GM12873 (cell line): Measurements from ENCODE around the gene AIDA.

Experiments
- TF ChIP-seq, protein P1 (sequence below): IDR thresholded peaks from 2 replicates; pipeline ENCODE4 v1.5.1; 2012; ENCODE audit warnings: low read depth, mild to moderate bottlenecking, moderate library complexity, low read length, control low read depth; ENCODE audit not compliant: insufficient read depth; ENCODE audit errors: missing control alignments

Gene AIDA

DNA sequence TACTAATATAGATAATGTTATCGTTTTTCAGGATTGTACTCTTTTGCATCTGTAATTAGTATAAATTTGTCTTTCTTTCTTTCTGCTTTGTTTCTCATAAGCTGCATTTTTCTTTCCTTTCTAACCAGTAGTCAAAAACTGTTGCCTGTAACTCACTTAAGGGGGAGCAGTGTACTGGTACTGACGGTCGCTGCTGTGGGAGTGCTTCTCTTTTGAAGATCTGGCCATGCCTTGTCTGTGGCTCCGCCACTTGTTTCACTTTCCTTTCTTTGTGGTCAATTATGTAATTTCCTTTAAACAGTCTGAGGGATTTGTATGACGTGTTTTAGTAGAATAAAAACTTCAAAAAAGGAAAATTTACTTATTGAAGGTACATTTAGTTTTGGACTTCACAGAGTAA, 57.4 kb downstream of the AIDA start:
- TF ChIP-seq, protein P1, sequence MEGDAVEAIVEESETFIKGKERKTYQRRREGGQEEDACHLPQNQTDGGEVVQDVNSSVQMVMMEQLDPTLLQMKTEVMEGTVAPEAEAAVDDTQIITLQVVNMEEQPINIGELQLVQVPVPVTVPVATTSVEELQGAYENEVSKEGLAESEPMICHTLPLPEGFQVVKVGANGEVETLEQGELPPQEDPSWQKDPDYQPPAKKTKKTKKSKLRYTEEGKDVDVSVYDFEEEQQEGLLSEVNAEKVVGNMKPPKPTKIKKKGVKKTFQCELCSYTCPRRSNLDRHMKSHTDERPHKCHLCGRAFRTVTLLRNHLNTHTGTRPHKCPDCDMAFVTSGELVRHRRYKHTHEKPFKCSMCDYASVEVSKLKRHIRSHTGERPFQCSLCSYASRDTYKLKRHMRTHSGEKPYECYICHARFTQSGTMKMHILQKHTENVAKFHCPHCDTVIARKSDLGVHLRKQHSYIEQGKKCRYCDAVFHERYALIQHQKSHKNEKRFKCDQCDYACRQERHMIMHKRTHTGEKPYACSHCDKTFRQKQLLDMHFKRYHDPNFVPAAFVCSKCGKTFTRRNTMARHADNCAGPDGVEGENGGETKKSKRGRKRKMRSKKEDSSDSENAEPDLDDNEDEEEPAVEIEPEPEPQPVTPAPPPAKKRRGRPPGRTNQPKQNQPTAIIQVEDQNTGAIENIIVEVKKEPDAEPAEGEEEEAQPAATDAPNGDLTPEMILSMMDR: peak; percentile 36

- TF ChIP-seq, protein P1: no peak
These were observed 59.0 kb downstream of the AIDA start for GRCh38 chr1:222653178-222653827.

GRCh38 chr1:222652676-222653075, 59.6 kb downstream of the AIDA start:
- TF ChIP-seq, protein P1: no peak

GRCh38 chr1:222644636-222644980, 67.7 kb downstream of the AIDA start:
- TF ChIP-seq, protein P1: no peak

- TF ChIP-seq, protein P1: no peak
These were observed 68.2 kb downstream of the AIDA start for GRCh38 chr1:222643938-222644635.

GRCh38 chr1:222643606-222643937, 68.7 kb downstream of the AIDA start:
- TF ChIP-seq, protein P1: no peak

DNA sequence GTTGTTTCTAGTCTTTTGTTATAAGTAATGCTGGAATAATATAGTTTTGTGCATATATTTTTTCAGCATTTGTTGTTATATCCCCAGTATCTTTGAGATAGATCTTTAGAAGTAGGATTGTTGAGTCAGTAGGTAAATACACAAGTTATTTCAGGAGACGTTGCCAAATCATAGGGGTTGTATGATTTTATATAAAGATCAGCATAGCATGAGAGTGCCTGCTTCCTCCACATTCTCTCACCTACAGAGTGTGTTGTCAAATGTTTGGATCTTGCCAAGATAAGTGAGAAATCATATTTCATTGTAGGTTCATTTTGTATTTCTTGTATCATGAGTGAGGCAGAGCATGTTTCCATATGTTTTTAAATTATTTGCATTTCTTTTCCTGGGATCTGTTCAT, 69.8 kb downstream of the AIDA start:
- TF ChIP-seq, protein P1: no peak
